Adrenal gland (tissue), 19 donors: ENCODE measurements around the gene ANKRD24. TPM values are rescaled to one million over a fixed set of nuclear protein-coding genes. Genes with fewer than 3 reads are reported as not detected.
"Not testable (repeated sequence)": the region's sequence is repeated elsewhere in the genome, so short reads cannot be mapped to it uniquely, and the experiment has no call there.

Experiments used
- DNase-seq, 7 donors: peaks; one replicate each; pipeline ENCODE4 v3.0.0-alpha.2; 2019 to 2020
- H3K27ac ChIP-seq, 5 donors: fragments of 200-600 bp; sonication (generic) in 4 of 5; 1 replicate in 3 of 5; 2 replicates in 2 of 5; pipeline versions ENCODE4 v1.5.1 to v1.8.0; 2016 to 2020; ENCODE audit warnings: mild to moderate bottlenecking in 1 of 5
- H3K27me3 ChIP-seq: fragments of 200-600 bp; 2 replicates; pipeline ENCODE4 v1.8.0; 2021
- H3K36me3 ChIP-seq, 2 donors: fragments of 200-600 bp; replicated peaks in 1 of 2; 1 replicate in 1 of 2; 2 replicates in 1 of 2; pipeline versions ENCODE4 v1.5.1 to v1.8.0; 2018 to 2022
- H3K4me1 ChIP-seq, 2 donors: fragments of 200-600 bp; replicated peaks in 1 of 2; 1 replicate in 1 of 2; 2 replicates in 1 of 2; pipeline versions ENCODE4 v1.5.1 to v1.8.0; 2018 to 2021
- H3K4me3 ChIP-seq, 4 donors: fragments of 200-600 bp; sonication (generic) in 3 of 4; one replicate each; pipeline ENCODE4 v1.5.1; 2016 to 2018
- H3K9me3 ChIP-seq, 3 donors: fragments of 200-600 bp; sonication (generic) in 1 of 3; replicated peaks in 1 of 3; 1 replicate in 2 of 3; 2 replicates in 1 of 3; pipeline versions ENCODE4 v1.5.1 to v1.8.0; 2016 to 2021
- CTCF ChIP-seq, 6 experiments: fragments of 450-650 bp in 4 of 6; fragments of 200-600 bp in 2 of 6; sonication (generic) in 1 of 6; IDR thresholded peaks; 1 replicate in 5 of 6; 2 replicates in 1 of 6; pipeline versions ENCODE4 v1.5.1 to v1.8.0; 2016 to 2021; ENCODE audit warnings: antibody characterized with exemption in 6 of 6, mild to moderate bottlenecking in 2 of 6, moderate library complexity in 1 of 6
- POLR2A ChIP-seq, 2 donors: fragments of 450-650 bp; IDR thresholded peaks; one replicate each; pipeline ENCODE4 v1.6.1; 2017; ENCODE audit warnings: antibody characterized with exemption in 2 of 2, mild to moderate bottlenecking in 2 of 2, moderate library complexity in 1 of 2
- WGBS, 4 donors: extraction: QIAGEN DNeasy Blood & Tissue Kit in 2 of 4; methylation state at CpG; one replicate each; pipeline versions ENCODE4 v1.1.5 to v1.1.7; 2013 to 2017; 5-methylcytosine and 5-hydroxymethylcytosine counted together
- intact Hi-C, 2 donors: fragments of 100-400 bp; cut with DNase I; formaldehyde crosslinking; loops; one replicate each; pipeline versions ENCODE4 v1.14.1 to v1.15.0; 2022 to 2023
- long read RNA-seq, 10 donors: library from polyadenylated mRNA in 3 of 10; unstranded in 2 of 10; stranded (forward) in 1 of 10; transcript quantifications; one replicate each; pipeline ENCODE4 v2.0.0 and lab custom pipeline, GENCODE V29; 2021 to 2026
- polyA plus RNA-seq, 3 donors: library from polyadenylated mRNA; stranded (reverse); fragments of 200-250 nt in 2 of 3; fragments of 350-450 nt in 1 of 3; fragmentation: Illumina TruSeq in 1 of 3; extraction: RNeasy Lipid Tissue Mini Kit (QIAGEN cat#74804) in 1 of 3; gene quantifications; one replicate each; pipeline ENCODE4 v1.2.3, GENCODE V29; 2013 to 2014
- total RNA-seq, 9 donors: library from RNA; depleted of rRNA in 4 of 9; stranded (reverse); fragments of >200 nt in 4 of 9; fragments of 120-200 nt in 1 of 9; fragmentation: NEBNext Ultra II Directional in 1 of 9; extraction: Animal tissue kit (Norgen Biotek cat#: 25700) in 1 of 9; gene quantifications; one replicate each; pipeline versions ENCODE4 v1.1.0 to v1.2.4, GENCODE V29; 2013 to 2023
- donor health status: healthy with polysubstance abuse.
- donor health status: Bipolar disorder and iron deficiency.
- donor health status: DM: yes; HTN: yes; CAD: no.
- donor health status: DM: no; HTN: no; CAD: no.
- donor health status: DM: no; HTN: no; CAD: no.
- donor health status: DM: yes; HTN: yes; CAD: no.

ANKRD24 gene
- total RNA-seq (1 to 10 TPM; 1.1 to 9.9 (median 3.2) TPM), polyA plus RNA-seq (10 to 100 TPM in 2 of 3 donors, 1 to 10 TPM in 1; 1.1 to 17.2 (median 14.7) TPM)
- long read RNA-seq, donor 1, result 0 reads
- long read RNA-seq, donor 2, result 0 reads
- long read RNA-seq, donor 3, result 0 reads
- long read RNA-seq, donor 4, result 0 reads
- long read RNA-seq, donor 5, partial matches to known transcripts, result 3 of 16 reads
- long read RNA-seq, donor 5, other reads (novel, unspliced or antisense), result 13 of 16 reads
- long read RNA-seq, donor 6, result 0 reads
- long read RNA-seq, donor 7, result 0 reads
- long read RNA-seq, donor 8, result 0 reads
- long read RNA-seq, donor 9, result 0 reads
- long read RNA-seq, donor 10, result 0 reads

- Histone ChIP-seq H3K36me3 (peaks cover 0 to 25% of the 10 kb centered on the region in 2 donors), H3K27ac (peak within 1 kb of the TSS in 4 of 5 donors; percentile 51 to 86 (median 64)), H3K9me3 (no peaks in the 10 kb centered on the region), H3K4me1 (peaks cover 13 to 20% of the 10 kb centered on the region in 2 donors), H3K4me3 (peak within 1 kb of the TSS; percentile 54 to 90 (median 70)), H3K27me3 (no peaks in the 10 kb centered on the region)
- WGBS, 4 donors, result 0 to 1% (median 1%) methylated on average over 13 to 58 of the region's 58 CpGs
- intact Hi-C loops, result no loop called here
- peak; percentile 94 to 98 (median 96) for DNase-seq
- TF ChIP-seq CTCF (IDR thresholded peaks at IDR 0.05), result no peak
- peak in 1 of 2 donors; percentile 58 for TF ChIP-seq POLR2A (IDR thresholded peaks at IDR 0.05)
Measured at GRCh38 chr19:4182084-4182810, at the start of gene ANKRD24, which contains the start of gene SIRT6. ANKRD24 (plus strand) TSS chr19:4182689; CDS start chr19:4186426, 3,737 bp downstream. SIRT6 (minus strand) TSS chr19:4182563; CDS start chr19:4182539, 24 bp downstream.

GRCh38 chr19:4134351-4134750 lies 48.1 kb upstream of the ANKRD24 start:
- Histone ChIP-seq H3K4me3 (no peak overlapping the region), H3K9me3 (no peaks in the 10 kb centered on the region), H3K36me3 (no peaks in the 10 kb centered on the region), H3K4me1 (peaks cover 0 to 5% of the 10 kb centered on the region in 2 donors), H3K27ac (no peak overlapping the region), H3K27me3 (no peaks in the 10 kb centered on the region)
- WGBS, 4 donors, result 23 to 29% (median 27%) methylated on average over 5 to 6 of the region's 6 CpGs
- intact Hi-C loops, result loop anchor here in 1 of 2 donors (10.0 kb wide), 1 partner anchor 70 kb away; no protein-coding TSS in a partner anchor
- DNase-seq, result peak in 1 of 7 donors; percentile 23
- TF ChIP-seq POLR2A (IDR thresholded peaks at IDR 0.05), result no peak
- TF ChIP-seq CTCF (IDR thresholded peaks at IDR 0.05), result no peak

GRCh38 chr19:4135386-4135785 lies 47.1 kb upstream of the ANKRD24 start:
- peaks cover 0 to 11% of the 10 kb centered on the region in 2 donors for H3K4me1 ChIP-seq
- not testable (repeated sequence) for H3K36me3 ChIP-seq, H3K27ac ChIP-seq, H3K9me3 ChIP-seq, DNase-seq, H3K27me3 ChIP-seq, H3K4me3 ChIP-seq
- intact Hi-C loops, result loop anchor here in 1 of 2 donors (10.0 kb wide), 1 partner anchor 69 kb away; no protein-coding TSS in a partner anchor
- 80 to 87% (median 83%) methylated on average over 9 of the region's 9 CpGs for WGBS, 4 donors

- no peaks in the 10 kb centered on the region for H3K27me3 ChIP-seq
- no peak overlapping the region for H3K27ac ChIP-seq
- TF ChIP-seq POLR2A (IDR thresholded peaks at IDR 0.05) (no peak), CTCF (IDR thresholded peaks at IDR 0.05) (no peak)
- intact Hi-C loops, result loop anchor here in 1 of 2 donors (10.0 kb wide), 1 partner anchor 68 kb away; no protein-coding TSS in a partner anchor
- H3K4me1 ChIP-seq, result peaks cover 0 to 6% of the 10 kb centered on the region in 2 donors
- WGBS, 4 donors, result 80 to 93% (median 89%) methylated on average over 8 of the region's 8 CpGs
- H3K36me3 ChIP-seq, result no peaks in the 10 kb centered on the region
- DNase-seq, result no peak
- H3K4me3 ChIP-seq, result no peak overlapping the region
- no peaks in the 10 kb centered on the region for H3K9me3 ChIP-seq
Measured at GRCh38 chr19:4136680-4137088, 45.8 kb upstream of the ANKRD24 start.
